Endothelial cell (in vitro differentiated cells): ENCODE measurements around the gene GASK1B. TPM values are rescaled to one million over a fixed set of nuclear protein-coding genes. Genes with fewer than 3 reads are reported as not detected.

Experiments used
- DNase-seq: peaks from one replicate; pipeline ENCODE4 v3.0.0; 2021; ENCODE audit warnings: low spot score
- H3K27ac Mint-ChIP-seq: one replicate; pipeline ENCODE4 v1.8.0; 2021; ENCODE audit warnings: mixed read lengths, inconsistent platforms; ENCODE audit not compliant: unreplicated experiment
- H3K27me3 Mint-ChIP-seq: one replicate; pipeline ENCODE4 v1.8.0; 2021; ENCODE audit warnings: mild to moderate bottlenecking, moderate library complexity, mixed read lengths, inconsistent platforms; ENCODE audit not compliant: unreplicated experiment
- H3K36me3 Mint-ChIP-seq: one replicate; pipeline ENCODE4 v1.8.0; 2021; ENCODE audit warnings: mild to moderate bottlenecking, low read depth, mixed read lengths, inconsistent platforms; ENCODE audit not compliant: unreplicated experiment
- H3K4me1 Mint-ChIP-seq: one replicate; pipeline ENCODE4 v1.8.0; 2021; ENCODE audit warnings: mild to moderate bottlenecking, mixed read lengths, inconsistent platforms; ENCODE audit not compliant: unreplicated experiment
- H3K4me3 Mint-ChIP-seq: one replicate; pipeline ENCODE4 v1.8.0; 2021; ENCODE audit warnings: mild to moderate bottlenecking, mixed read lengths, inconsistent platforms; ENCODE audit not compliant: unreplicated experiment
- H3K9me3 Mint-ChIP-seq: one replicate; pipeline ENCODE4 v1.8.0; 2021; ENCODE audit warnings: mixed read lengths, inconsistent platforms; ENCODE audit not compliant: unreplicated experiment
- CTCF ChIP-seq: fragments of 200-600 bp; sonication (generic); IDR thresholded peaks from one replicate; pipeline ENCODE4 v1.5.0; 2021; ENCODE audit warnings: antibody characterized with exemption; ENCODE audit not compliant: unreplicated experiment
- total RNA-seq: library from RNA; stranded (reverse); fragmentation: NEBNext Ultra II Directional; extraction: Animal tissue kit (Norgen Biotek cat#: 25700); gene quantifications from one replicate; pipeline ENCODE4 v1.2.1, GENCODE V29; 2021; ENCODE audit not compliant: unreplicated experiment

Gene GASK1B
- total RNA-seq, 1 donor from 2014 or later, result 63.8 TPM

GRCh38 chr4:158155656-158156356 lies 17.0 kb downstream of the GASK1B start:
- peaks cover 44% of the 10 kb centered on the region for H3K36me3 Mint-ChIP-seq
- H3K4me3 Mint-ChIP-seq, result peak overlapping the region; percentile 34
- H3K9me3 Mint-ChIP-seq, result peaks cover 3% of the 10 kb centered on the region
- no peak for TF ChIP-seq CTCF
- DNase-seq, result no peak
- no peak overlapping the region for H3K27ac Mint-ChIP-seq
- peaks cover 45% of the 10 kb centered on the region for H3K4me1 Mint-ChIP-seq
- H3K27me3 Mint-ChIP-seq, result no peaks in the 10 kb centered on the region

GRCh38 chr4:158147151-158147550 lies 25.7 kb downstream of the GASK1B start:
- no peak for TF ChIP-seq CTCF
- peaks cover 29% of the 10 kb centered on the region for H3K36me3 Mint-ChIP-seq
- H3K4me1 Mint-ChIP-seq, result no peaks in the 10 kb centered on the region
- H3K27me3 Mint-ChIP-seq, result no peaks in the 10 kb centered on the region
- H3K4me3 Mint-ChIP-seq, result no peak overlapping the region
- no peaks in the 10 kb centered on the region for H3K9me3 Mint-ChIP-seq
- DNase-seq, result no peak
- H3K27ac Mint-ChIP-seq, result no peak overlapping the region

GRCh38 chr4:158146736-158147135 lies 26.1 kb downstream of the GASK1B start:
- Mint-ChIP-seq H3K4me1 (no peaks in the 10 kb centered on the region), H3K9me3 (no peaks in the 10 kb centered on the region), H3K36me3 (peaks cover 25% of the 10 kb centered on the region), H3K27ac (no peak overlapping the region), H3K27me3 (no peaks in the 10 kb centered on the region), H3K4me3 (no peak overlapping the region)
- no peak for TF ChIP-seq CTCF
- no peak for DNase-seq

- H3K27me3 Mint-ChIP-seq, result no peaks in the 10 kb centered on the region
- DNase-seq, result no peak
These were observed 33.7 kb downstream of the GASK1B start for GRCh38 chr4:158139086-158139485.

More at GRCh38 chr4:158139086-158139485, 33.7 kb downstream of the GASK1B start:
- Mint-ChIP-seq H3K9me3 (no peaks in the 10 kb centered on the region), H3K4me1 (no peaks in the 10 kb centered on the region), H3K4me3 (no peak overlapping the region), H3K36me3 (no peaks in the 10 kb centered on the region), H3K27ac (no peak overlapping the region)
- no peak for TF ChIP-seq CTCF
